HCT116 (cell line): ENCODE results near the gene ACTL7A. TPM values are rescaled to one million over a fixed set of nuclear protein-coding genes. Genes with fewer than 3 reads are reported as not detected.
A peak's percentile ranks its signal among the peaks of the same experiment; 100 is the strongest.

Experiments used
- ATAC-seq: fragments of 200-7000 bp; cut with Tn5 transposase; 2 replicates; pipeline ENCODE4 v1.9.1; 2020; ENCODE audit warnings: mild to moderate bottlenecking, moderate library complexity
- BruUV-seq: library from RNA; stranded (reverse); fragments of 400-500 nt; replicated peaks from 2 replicates; lab custom pipeline; 2021; lab: Mats Ljungman, UMichigan
- CTCF ChIA-PET: fragments of 300-600 bp; sonication (Branson Sonifier 250); formaldehyde crosslinking; loops from one replicate; lab custom pipeline; 2021; ENCODE audit warnings: antibody characterized with exemption; lab: Charles Lee
- POLR2A ChIA-PET: fragments of 300-600, 350-600 bp; sonication (Branson Sonifier 250); formaldehyde crosslinking; loops from one replicate; lab custom pipeline; 2021; ENCODE audit warnings: antibody characterized with exemption; lab: Charles Lee
- RAD21 ChIA-PET, 2 experiments: fragments of 300-600 bp; sonication (Branson Sonifier 250); formaldehyde crosslinking; loops; one replicate each; lab custom pipeline; 2023; ENCODE audit warnings: low total read pairs in 2 of 2; ENCODE audit not compliant: uncharacterized antibody in 2 of 2, unreplicated experiment in 2 of 2, low non-redundant PET in 1 of 2; lab: Charles Lee
- DNase-seq: peaks from one replicate; pipeline ENCODE4 v3.0.0-alpha.2; 2010; ENCODE audit warnings: low read depth, low spot score
- H2AFZ ChIP-seq: fragments of 200-600 bp; shearing (Covaris generic), sonication (generic); 2 replicates; pipeline ENCODE4 v1.6.1; 2017; ENCODE audit warnings: low read depth, mixed run types, mixed read lengths, antibody characterized with exemption, low read length; ENCODE audit not compliant: poor library complexity, severe bottlenecking
- H3K27ac ChIP-seq: 2 replicates; pipeline ENCODE4 v1.5.1; 2012; ENCODE audit warnings: low read depth, low read length
- H3K27me3 ChIP-seq: fragments of 200-600 bp; sonication (generic); 2 replicates; pipeline ENCODE4 v1.6.1; 2016; ENCODE audit warnings: mixed run types, low read length, mixed read lengths; ENCODE audit not compliant: insufficient read depth
- H3K36me3 ChIP-seq, 2 experiments: fragments of 200-500 bp in 1 of 2; fragments of 200-600 bp in 1 of 2; sonication (Bioruptor generic) in 1 of 2; sonication (generic) in 1 of 2; 2 replicates each; pipeline versions ENCODE4 v1.5.1 to v1.6.1; 2014 to 2016; ENCODE audit warnings: low read length in 2 of 2, inconsistent platforms in 1 of 2, mixed read lengths in 1 of 2, mixed run types in 1 of 2; ENCODE audit not compliant: insufficient read depth in 2 of 2, control insufficient read depth in 1 of 2
- H3K4me1 ChIP-seq, 2 experiments: fragments of 200-600 bp in 1 of 2; sonication (generic) in 1 of 2; 2 replicates each; pipeline versions ENCODE4 v1.5.1 to v1.6.1; 2012 to 2017; ENCODE audit warnings: low read length in 2 of 2, inconsistent platforms in 1 of 2, mild to moderate bottlenecking in 1 of 2, mixed read lengths in 1 of 2, mixed run types in 1 of 2, moderate library complexity in 1 of 2; ENCODE audit not compliant: insufficient read depth in 2 of 2, control insufficient read depth in 1 of 2
- H3K4me2 ChIP-seq: fragments of 200-600 bp; sonication (generic); 2 replicates; pipeline ENCODE4 v1.6.1; 2017; ENCODE audit warnings: mixed run types, low read length, mixed read lengths
- H3K4me3 ChIP-seq, 2 experiments: fragments of 200-600 bp in 1 of 2; sonication (generic) in 1 of 2; replicated peaks in 1 of 2; 2 replicates each; pipeline ENCODE4 v1.5.1; 2011 to 2016; ENCODE audit warnings: low read length in 2 of 2, control low read depth in 1 of 2, low read depth in 1 of 2, mild to moderate bottlenecking in 1 of 2, mixed read lengths in 1 of 2, mixed run types in 1 of 2
- H3K79me2 ChIP-seq: fragments of 200-600 bp; sonication (generic); 2 replicates; pipeline ENCODE4 v1.6.1; 2017; ENCODE audit warnings: mild to moderate bottlenecking, mixed run types, low read length, moderate library complexity, mixed read lengths; ENCODE audit not compliant: insufficient read depth
- H3K9ac ChIP-seq: fragments of 200-600 bp; sonication (generic); 2 replicates; pipeline ENCODE4 v1.6.1; 2016; ENCODE audit warnings: low read length, mixed read lengths
- H3K9me2 ChIP-seq: fragments of 200-600 bp; sonication (generic), shearing (Covaris generic); 2 replicates; pipeline ENCODE4 v1.6.1; 2017; ENCODE audit warnings: mixed run types, mild to moderate bottlenecking, moderate library complexity; ENCODE audit not compliant: insufficient read depth
- H3K9me3 ChIP-seq, 2 experiments: fragments of 200-500 bp in 1 of 2; fragments of 200-600 bp in 1 of 2; sonication (Bioruptor generic) in 1 of 2; sonication (generic) in 1 of 2; 2 replicates each; pipeline ENCODE4 v1.6.1; 2014 to 2017; ENCODE audit warnings: low read length in 2 of 2, mixed read lengths in 2 of 2, inconsistent platforms in 1 of 2, low read depth in 1 of 2, mild to moderate bottlenecking in 1 of 2, mixed run types in 1 of 2, moderate library complexity in 1 of 2; ENCODE audit not compliant: control insufficient read depth in 1 of 2, insufficient read depth in 1 of 2
- H4K20me1 ChIP-seq: fragments of 200-600 bp; sonication (generic), shearing (Covaris generic); 2 replicates; pipeline ENCODE4 v1.6.1; 2017; ENCODE audit warnings: mixed run types, mild to moderate bottlenecking, moderate library complexity; ENCODE audit not compliant: insufficient read depth
- CBX3 ChIP-seq: IDR thresholded peaks from 2 replicates; pipeline ENCODE4 v1.6.1; 2012; ENCODE audit warnings: low read depth
- EGR1 ChIP-seq: IDR thresholded peaks from 2 replicates; pipeline ENCODE4 v1.6.1; 2012; ENCODE audit warnings: low read depth
- ELF1 ChIP-seq: IDR thresholded peaks from 2 replicates; pipeline ENCODE4 v1.6.1; 2012; ENCODE audit warnings: low read depth, borderline replicate concordance
- FOSL1 ChIP-seq: IDR thresholded peaks from 2 replicates; pipeline ENCODE4 v1.6.1; 2012; ENCODE audit warnings: low read depth
- JUND ChIP-seq: IDR thresholded peaks from 2 replicates; pipeline ENCODE4 v1.6.1; 2012
- POLR2A ChIP-seq: IDR thresholded peaks from 2 replicates; pipeline ENCODE4 v1.7.0; 2011; ENCODE audit warnings: borderline replicate concordance; ENCODE audit not compliant: insufficient read depth, insufficient read length; ENCODE audit errors: extremely low read depth
- POLR2AphosphoS5 ChIP-seq: IDR thresholded peaks from 2 replicates; pipeline ENCODE4 v1.6.1; 2011; ENCODE audit warnings: mild to moderate bottlenecking, low read depth, low read length, moderate library complexity
- SIN3A ChIP-seq: IDR thresholded peaks from 2 replicates; pipeline ENCODE4 v1.6.1; 2012; ENCODE audit warnings: low read depth
- SP1 ChIP-seq: IDR thresholded peaks from 2 replicates; pipeline ENCODE4 v1.6.1; 2012; ENCODE audit warnings: low read depth
- YY1 ChIP-seq: IDR thresholded peaks from 2 replicates; pipeline ENCODE4 v1.6.1; 2011; ENCODE audit warnings: low read length, low read depth, moderate library complexity, mild to moderate bottlenecking; ENCODE audit not compliant: insufficient replicate concordance; ENCODE audit errors: extremely low read depth
- intact Hi-C: fragments of 100-400 bp; cut with micrococcal nuclease; formaldehyde crosslinking; loops from 2 replicates; pipeline ENCODE4 v1.10.0; 2022
- total RNA-seq: library from RNA; stranded (reverse); gene quantifications from one replicate; pipeline ENCODE4 v1.2.1, GENCODE V29; 2021; ENCODE audit not compliant: unreplicated experiment

Gene ACTL7A
- total RNA-seq, 1 experiment from 2014 or later = not detected

- peak; percentile 4 for DNase-seq
- Histone ChIP-seq H3K4me1 (peaks cover 3 to 18% of the 10 kb centered on the region in 2 experiments; a peak in 2 of 4 replicates), H3K4me2 (peak overlapping the region; percentile 26; the same call in 1 of the 2 replicates), H3K27ac (no peak overlapping the region), H3K9me3 (no peaks in the 10 kb centered on the region), H3K36me3 (peaks cover 2 to 33% of the 10 kb centered on the region in 2 experiments; a peak in 1 of 4 replicates), H3K4me3 (no peak overlapping the region), H3K79me2 (no peaks in the 10 kb centered on the region), H4K20me1 (no peaks in the 10 kb centered on the region), H3K9ac (no peak overlapping the region), H3K9me2 (no peaks in the 10 kb centered on the region), H2AFZ (no peak overlapping the region), H3K27me3 (no peaks in the 10 kb centered on the region)
- POLR2A ChIA-PET = no interaction called here
- intact Hi-C loops = no loop called here
- RAD21 ChIA-PET = no interaction called here
- no peak for TF ChIP-seq POLR2A
- TF ChIP-seq YY1 = no peak
- no peak for TF ChIP-seq SIN3A
- no peak for TF ChIP-seq EGR1
- TF ChIP-seq POLR2AphosphoS5 = no peak
- TF ChIP-seq ELF1 = no peak
- no peak for TF ChIP-seq SP1
- TF ChIP-seq JUND = no peak
- CTCF ChIA-PET = no interaction called here
- BruUV-seq = no TSS peak
- ATAC-seq = peak; percentile 89
These were observed 7.1 kb downstream of the ACTL7A start for GRCh38 chr9:108869092-108869725.

- POLR2A ChIA-PET = no interaction called here
- Histone ChIP-seq H3K79me2 (no peaks in the 10 kb centered on the region), H3K27me3 (no peaks in the 10 kb centered on the region), H3K9ac (no peak overlapping the region), H3K9me2 (no peaks in the 10 kb centered on the region), H3K4me2 (no peak overlapping the region), H3K36me3 (peaks cover 18 to 50% of the 10 kb centered on the region in 2 experiments; a peak in 3 of 4 replicates), H3K4me3 (no peak overlapping the region), H2AFZ (no peak overlapping the region), H4K20me1 (no peaks in the 10 kb centered on the region), H3K4me1 (peaks cover 3 to 9% of the 10 kb centered on the region in 2 experiments; a peak in 2 of 4 replicates), H3K27ac (no peak overlapping the region), H3K9me3 (no peaks in the 10 kb centered on the region)
- intact Hi-C loops = no loop called here
- ATAC-seq (no peak), DNase-seq (no peak)
- TF ChIP-seq EGR1 (no peak), CBX3 (no peak), FOSL1 (no peak), SP1 (no peak)
- BruUV-seq = no TSS peak
- RAD21 ChIA-PET = no interaction called here
- CTCF ChIA-PET = no interaction called here
These were observed 12.2 kb downstream of the ACTL7A start for GRCh38 chr9:108874058-108874788.
